Measurements from ENCODE around the gene BANK1.

The BANK1 gene

GRCh38 chr4:102080184-102080583 is 289.7 kb downstream of the BANK1 start:
- no peaks in the 10 kb centered on the region for H3K4me1 ChIP-seq (ENCODE audit: insufficient read depth, low read length, severe bottlenecking)
- no peak overlapping the region for H3K9ac ChIP-seq (ENCODE audit: low read length)
- no peaks in the 10 kb centered on the region for H3K9me3 ChIP-seq (ENCODE audit: low read length)
- no peaks in the 10 kb centered on the region for H3K36me3 ChIP-seq (ENCODE audit: insufficient read depth, low read length)
- H3F3A ChIP-seq (ENCODE audit: insufficient read depth, low read length): no peaks in the 10 kb centered on the region
- H3K79me2 ChIP-seq (ENCODE audit: insufficient read depth, low read length): no peaks in the 10 kb centered on the region
- H3K27me3 ChIP-seq (ENCODE audit: insufficient read depth, low read length): no peaks in the 10 kb centered on the region
- no peak overlapping the region for H3K4me2 ChIP-seq (ENCODE audit: low read length)
- no peaks in the 10 kb centered on the region for H3K9me2 ChIP-seq (ENCODE audit: low read depth, low read length)
- no peak overlapping the region for H2AFZ ChIP-seq (ENCODE audit: low read length)
- H3K4me3 ChIP-seq (ENCODE audit: low read depth, low read length, poor library complexity, severe bottlenecking): no peak overlapping the region
- H4K20me1 ChIP-seq (ENCODE audit: insufficient read depth, low read length): no peaks in the 10 kb centered on the region
- no peak overlapping the region for H3K27ac ChIP-seq (ENCODE audit: low read depth, low read length, poor library complexity, severe bottlenecking)
- TF ChIP-seq CTCF (IDR thresholded peaks at IDR 0.05; ENCODE audit: low read length): no peak
- TF ChIP-seq EZH2 (IDR thresholded peaks at IDR 0.05; ENCODE audit: borderline replicate concordance, low read length): no peak

DNA sequence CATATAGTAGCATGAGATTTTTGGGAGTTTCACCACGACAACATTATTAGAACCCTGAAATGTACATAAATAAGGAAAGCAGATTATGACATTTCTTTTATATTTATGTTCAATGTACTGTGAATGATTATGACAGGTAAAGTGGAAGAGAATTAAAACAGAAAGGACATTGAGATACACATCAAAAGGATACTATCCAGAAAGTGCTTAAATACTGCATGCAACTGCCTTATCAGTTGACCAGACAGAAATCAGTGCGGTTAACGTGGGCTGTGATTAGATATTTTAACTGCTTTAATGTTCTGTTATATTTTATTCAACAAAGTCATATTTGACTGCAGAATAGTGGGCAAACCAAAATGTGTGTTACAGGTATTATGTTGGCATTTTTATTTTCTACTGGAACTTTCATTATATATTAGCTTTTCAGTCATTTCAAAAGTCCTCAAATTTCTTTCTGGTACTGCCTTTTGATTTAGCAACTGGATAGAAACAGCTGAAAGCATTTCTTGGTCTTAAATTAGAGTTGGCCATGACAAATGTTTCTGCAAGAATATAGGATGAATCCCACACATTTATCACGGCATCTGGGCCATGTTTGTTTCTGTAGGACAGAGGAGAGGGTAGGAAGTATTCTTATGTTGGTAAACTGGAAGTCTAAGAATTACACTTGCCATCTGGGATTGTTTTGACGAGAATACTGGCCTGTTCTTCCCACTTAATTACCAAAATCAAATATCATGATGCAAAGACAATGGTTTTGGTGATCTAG is 299.5 kb downstream of the BANK1 start:
- no peak overlapping the region for H3K9ac ChIP-seq (ENCODE audit: low read length)
- no peaks in the 10 kb centered on the region for H4K20me1 ChIP-seq (ENCODE audit: insufficient read depth, low read length)
- no peaks in the 10 kb centered on the region for H3K27me3 ChIP-seq (ENCODE audit: insufficient read depth, low read length)
- TF ChIP-seq CTCF (IDR thresholded peaks at IDR 0.05; ENCODE audit: low read length) (no peak), EZH2 (IDR thresholded peaks at IDR 0.05; ENCODE audit: borderline replicate concordance, low read length) (no peak)
- no peak overlapping the region for H2AFZ ChIP-seq (ENCODE audit: low read length)
- H3F3A ChIP-seq (ENCODE audit: insufficient read depth, low read length): no peaks in the 10 kb centered on the region
- H3K4me2 ChIP-seq (ENCODE audit: low read length): no peak overlapping the region
- no peak overlapping the region for H3K27ac ChIP-seq (ENCODE audit: low read depth, low read length, poor library complexity, severe bottlenecking)
- no peaks in the 10 kb centered on the region for H3K36me3 ChIP-seq (ENCODE audit: insufficient read depth, low read length)
- H3K9me3 ChIP-seq (ENCODE audit: low read length): 0 out of 2 replicates have a peak, but pooled peaks cover 3% of the 10 kb centered on the region
- no peaks in the 10 kb centered on the region for H3K79me2 ChIP-seq (ENCODE audit: insufficient read depth, low read length)
- no peaks in the 10 kb centered on the region for H3K4me1 ChIP-seq (ENCODE audit: insufficient read depth, low read length, severe bottlenecking)
- H3K9me2 ChIP-seq (ENCODE audit: low read depth, low read length): no peaks in the 10 kb centered on the region
- no peak overlapping the region for H3K4me3 ChIP-seq (ENCODE audit: low read depth, low read length, poor library complexity, severe bottlenecking)

- Histone ChIP-seq H4K20me1 (ENCODE audit: insufficient read depth, low read length) (no peaks in the 10 kb centered on the region), H3K36me3 (ENCODE audit: insufficient read depth, low read length) (no peaks in the 10 kb centered on the region), H3K9ac (ENCODE audit: low read length) (no peak overlapping the region), H3K27me3 (ENCODE audit: insufficient read depth, low read length) (no peaks in the 10 kb centered on the region), H3K4me2 (ENCODE audit: low read length) (no peak overlapping the region), H3K27ac (ENCODE audit: low read depth, low read length, poor library complexity, severe bottlenecking) (no peak overlapping the region), H3K9me3 (ENCODE audit: low read length) (0 out of 2 replicates have a peak, but pooled peaks cover 3% of the 10 kb centered on the region), H3F3A (ENCODE audit: insufficient read depth, low read length) (no peaks in the 10 kb centered on the region), H2AFZ (ENCODE audit: low read length) (no peak overlapping the region), H3K4me3 (ENCODE audit: low read depth, low read length, poor library complexity, severe bottlenecking) (no peak overlapping the region), H3K9me2 (ENCODE audit: low read depth, low read length) (no peaks in the 10 kb centered on the region), H3K4me1 (ENCODE audit: insufficient read depth, low read length, severe bottlenecking) (no peaks in the 10 kb centered on the region), H3K79me2 (ENCODE audit: insufficient read depth, low read length) (no peaks in the 10 kb centered on the region)
- TF ChIP-seq EZH2 (IDR thresholded peaks at IDR 0.05; ENCODE audit: borderline replicate concordance, low read length): no peak
- no peak for TF ChIP-seq CTCF (IDR thresholded peaks at IDR 0.05; ENCODE audit: low read length)
These were observed 301.1 kb downstream of the BANK1 start for GRCh38 chr4:102091656-102092055.

Measured in OCI-LY1 (cell line).